Right renal pelvis (tissue), 4 donors: ENCODE data around the gene LAIR2. TPM values are rescaled to one million over a fixed set of nuclear protein-coding genes. Genes with fewer than 3 reads are reported as not detected.
A peak's percentile ranks its signal among the peaks of the same experiment; 100 is the strongest.
"Not testable (repeated sequence)": the region's sequence is repeated elsewhere in the genome, so short reads cannot be mapped to it uniquely, and the experiment has no call there.

Source experiments
- DNase-seq, 4 donors: peaks; one replicate each; pipeline ENCODE4 v3.0.0-alpha.2; 2013; ENCODE audit warnings: low read depth in 4 of 4, low spot score in 3 of 4, missing footprints in 1 of 4
- polyA plus RNA-seq, 4 donors: library from polyadenylated mRNA; unstranded; fragments of 120-200 nt; gene quantifications; one replicate each; pipeline ENCODE4 v1.2.1, GENCODE V29; 2013; ENCODE audit not compliant: insufficient read length in 4 of 4

LAIR2 gene
- polyA plus RNA-seq, 4 donors: 0.21 to 0.49 TPM; not detected in 2

DNA sequence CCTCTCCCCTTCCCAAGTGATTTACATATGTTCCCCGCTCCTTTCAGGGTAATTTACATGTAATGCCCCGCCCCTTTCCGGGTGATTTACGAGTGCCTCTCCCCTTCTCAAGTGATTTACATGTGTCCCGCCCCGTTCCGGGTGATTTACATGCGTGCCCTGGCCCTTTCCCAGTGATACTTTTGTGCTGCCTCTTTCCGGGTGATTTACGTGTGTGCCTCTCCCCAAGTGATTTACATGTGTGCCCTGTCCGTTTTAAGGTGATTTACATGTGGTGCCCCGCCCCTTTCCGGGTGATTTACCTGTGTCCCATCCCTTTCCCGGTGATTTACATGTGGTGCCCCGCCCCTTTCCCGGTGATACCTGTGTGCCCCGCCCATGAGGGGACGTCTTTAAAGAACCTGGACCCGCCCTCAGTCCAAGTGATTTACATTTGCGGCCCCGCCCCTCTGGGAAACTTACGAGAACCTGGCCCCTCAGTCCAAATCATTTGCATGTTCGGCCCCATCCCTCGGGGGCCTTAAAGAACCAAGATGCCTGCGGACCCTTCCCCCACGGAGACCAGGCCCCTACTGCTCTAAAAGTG is 38.5 kb upstream of the LAIR2 start:
- DNase-seq: peak in 2 of 4 donors; percentile 68 to 73

DNA sequence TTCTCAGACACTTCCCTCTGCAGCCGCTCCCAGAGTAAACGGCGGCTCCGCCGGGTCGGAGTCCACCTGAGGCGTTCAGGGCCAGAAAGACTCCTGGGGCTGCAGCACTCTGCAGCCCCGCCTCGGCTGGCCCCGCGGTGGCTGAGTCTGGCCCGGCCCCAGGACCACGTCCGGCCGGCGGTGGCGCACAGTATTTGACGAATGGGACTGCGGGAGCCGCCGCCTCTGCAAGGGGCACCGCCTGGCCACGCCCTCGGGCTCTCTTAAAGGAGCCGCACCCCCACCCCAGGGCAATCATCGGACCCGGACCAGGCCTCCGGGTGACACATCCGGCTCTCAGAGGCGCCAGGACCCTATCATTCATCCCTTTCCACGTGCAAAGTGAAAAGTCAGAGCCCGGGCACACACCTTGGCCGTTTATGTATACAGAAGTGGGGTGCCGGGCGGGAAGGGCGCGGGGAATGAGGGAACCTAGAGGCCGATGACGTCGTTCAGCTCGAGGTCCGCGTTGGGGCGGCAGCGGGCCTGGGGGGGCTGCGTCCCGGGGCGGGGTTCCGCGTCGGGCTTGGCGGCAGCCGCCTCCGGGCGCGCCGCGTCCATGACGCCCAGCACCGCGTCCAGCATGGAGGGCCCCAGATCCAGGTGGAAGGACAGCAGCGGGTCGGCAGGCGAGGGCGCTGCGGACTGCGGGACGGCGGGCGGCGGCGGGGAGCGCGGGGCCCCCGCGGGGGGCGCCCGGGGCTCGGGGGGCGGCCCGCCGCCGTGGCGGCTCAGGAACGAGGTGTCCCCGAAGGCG is 37.8 kb upstream of the LAIR2 start:
- peak in 1 of 4 donors; percentile 68 for DNase-seq

DNA sequence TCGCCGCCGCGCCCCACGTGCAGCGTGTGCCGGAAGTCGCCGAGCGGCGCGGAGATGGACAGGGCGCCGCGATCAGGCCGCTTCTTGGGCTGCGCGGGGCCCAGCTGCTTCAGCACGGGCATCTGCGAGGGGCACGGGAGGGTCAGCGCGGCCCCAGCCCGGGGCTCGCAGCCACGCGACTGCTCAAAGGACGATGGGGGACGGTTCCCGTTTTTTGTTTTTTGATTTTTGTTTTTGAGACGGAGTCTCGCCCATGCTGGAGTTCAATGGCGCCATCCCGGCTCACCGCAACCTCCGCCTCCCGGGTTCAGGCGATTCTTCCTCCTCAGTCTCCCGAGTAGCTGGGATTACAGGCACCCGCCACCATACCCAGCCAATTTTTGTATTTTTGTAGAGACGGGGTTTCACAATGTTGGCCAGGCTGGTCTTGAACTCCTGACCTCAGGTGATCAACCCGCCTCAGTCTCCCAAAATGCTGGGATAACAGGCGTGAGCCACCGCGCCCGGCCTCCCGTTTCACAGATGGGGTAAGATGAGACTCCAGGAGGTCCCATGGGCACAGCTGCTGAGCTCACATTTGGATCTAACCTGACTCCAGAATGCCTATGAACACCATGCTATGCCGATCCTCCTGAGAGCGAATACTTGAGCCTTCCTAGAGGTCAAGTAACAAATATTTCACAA is 37.1 kb upstream of the LAIR2 start:
- DNase-seq: no peak

DNA sequence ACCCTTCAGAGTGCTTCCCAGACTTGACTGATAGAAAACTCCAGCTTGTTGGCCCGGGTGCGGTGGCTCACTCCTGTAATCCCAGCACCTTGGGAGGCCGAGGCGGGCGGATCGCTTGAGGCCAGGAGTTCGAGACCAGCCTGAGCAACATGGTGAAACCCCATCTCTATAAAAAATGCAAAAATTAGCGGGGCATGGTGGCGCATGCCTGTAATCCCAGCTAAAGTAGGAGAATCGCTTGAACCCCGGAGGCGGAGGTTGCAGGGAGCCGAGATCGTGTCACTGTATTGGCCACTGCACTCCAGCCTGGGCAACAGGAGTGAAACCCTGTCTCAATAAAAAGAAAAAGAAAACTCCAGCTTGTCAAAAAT is 36.5 kb upstream of the LAIR2 start:
- not testable (repeated sequence) for DNase-seq

- DNase-seq: no peak
These were observed 33.1 kb upstream of the LAIR2 start for GRCh38 chr19:54469496-54469934.

DNA sequence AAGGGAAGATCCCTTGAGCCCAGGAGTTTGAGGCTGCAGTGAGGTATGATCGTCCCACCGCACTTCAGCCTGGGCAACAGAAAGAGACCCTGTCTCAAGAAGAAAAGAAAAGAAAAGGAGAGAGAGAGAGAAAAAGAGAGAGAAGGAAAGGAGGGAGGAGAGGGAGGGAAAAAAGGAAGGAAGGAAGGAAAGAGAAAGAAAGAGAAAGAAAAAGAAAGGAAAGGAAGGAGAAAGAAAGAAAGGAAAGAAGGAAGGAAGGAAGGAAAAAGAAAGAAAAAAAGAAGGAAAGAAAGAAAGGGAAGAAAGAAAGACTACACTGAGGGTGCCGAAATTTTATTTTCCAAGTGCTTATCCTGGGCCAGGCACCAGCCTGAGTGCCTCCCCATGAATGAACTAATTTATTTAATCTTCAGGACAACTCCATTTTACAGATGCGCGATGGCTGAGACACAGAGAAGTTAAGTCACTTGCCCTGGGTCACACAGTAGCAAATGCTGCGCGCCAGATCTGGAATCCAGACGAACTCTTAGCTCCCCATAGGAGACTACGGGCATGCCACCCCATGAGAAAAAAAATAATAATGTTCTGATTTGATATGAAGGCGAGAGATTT is 32.2 kb upstream of the LAIR2 start:
- DNase-seq: no peak

DNA sequence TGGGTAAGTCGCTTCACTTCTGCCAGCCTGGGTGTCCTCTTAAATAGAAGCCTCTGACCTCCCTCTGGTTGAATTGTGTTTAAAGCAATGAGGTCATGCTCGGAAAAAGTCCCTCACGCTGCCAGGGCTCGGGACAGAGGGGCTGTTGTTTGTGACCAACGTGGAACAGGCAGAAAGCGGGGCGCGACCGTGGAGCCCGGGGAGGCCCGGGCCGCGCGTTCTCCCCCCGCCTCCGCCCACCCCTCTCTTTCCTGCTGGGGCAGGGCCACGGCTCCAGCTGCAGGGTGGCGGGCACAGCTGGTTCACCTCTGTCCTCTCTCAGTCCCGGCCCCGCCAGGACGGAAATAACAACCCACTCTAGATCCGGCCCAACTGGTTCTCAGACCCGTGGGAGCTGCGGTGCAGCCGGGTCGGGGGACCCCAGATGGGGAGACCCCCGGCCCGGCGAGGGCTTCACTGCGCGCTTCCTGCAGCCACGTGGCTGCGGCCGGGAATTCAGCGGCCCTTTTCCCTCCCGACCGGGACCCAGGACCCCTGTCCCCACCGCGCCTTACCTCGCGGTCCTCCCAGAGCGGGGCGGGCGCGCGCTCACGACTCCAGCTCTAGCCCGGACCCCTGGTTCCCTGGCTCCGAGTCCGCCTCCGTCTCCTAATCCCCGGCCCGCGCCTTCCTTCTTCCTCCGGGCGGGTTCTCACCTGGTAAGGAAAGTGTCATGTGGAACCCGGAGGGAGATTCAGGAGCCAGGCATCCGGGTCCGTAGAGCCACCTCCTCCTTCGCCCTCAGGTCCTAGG is 31.4 kb upstream of the LAIR2 start:
- no peak for DNase-seq

DNA sequence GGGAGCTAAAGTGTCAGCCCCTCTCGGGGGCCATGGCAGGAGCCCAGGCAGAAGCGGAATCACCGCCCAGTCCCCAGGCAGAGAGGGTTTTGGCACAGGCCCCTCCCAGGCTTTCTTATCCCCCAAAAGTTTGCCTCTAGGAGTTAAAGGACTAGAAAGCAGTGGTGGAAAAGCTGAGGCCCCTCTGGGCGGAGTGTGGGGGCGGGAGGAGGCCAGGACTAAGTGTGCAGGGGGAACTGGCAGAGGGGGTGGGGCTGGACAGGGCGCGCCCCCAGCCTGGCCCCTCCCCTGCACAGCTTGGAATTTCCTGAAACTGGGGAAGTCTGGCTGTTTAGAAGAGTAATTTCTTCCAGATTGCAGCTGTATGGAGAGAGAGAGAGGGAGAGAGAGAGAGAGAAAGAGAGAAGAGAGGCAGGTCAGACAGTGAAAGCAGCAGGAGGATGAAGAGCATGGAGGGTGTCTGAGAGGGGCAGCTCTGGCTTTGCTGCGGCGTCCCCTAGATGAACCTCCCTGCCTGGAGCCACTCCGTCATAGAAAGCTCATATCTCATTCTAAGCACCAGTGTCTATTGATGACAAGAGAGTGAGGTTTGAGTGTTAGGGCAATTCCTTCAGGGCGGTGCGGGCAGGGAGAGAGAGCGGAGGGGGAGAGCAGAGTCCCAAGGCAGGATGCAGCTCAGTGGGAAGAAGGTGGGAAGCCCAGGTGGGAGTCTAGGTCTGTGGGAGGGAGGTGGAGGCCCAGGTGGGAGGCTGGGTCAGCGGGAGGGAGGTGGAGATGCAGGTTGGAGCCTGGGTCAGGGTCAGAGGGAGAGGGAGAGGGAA is 29.4 kb upstream of the LAIR2 start, which contains the start of gene CDC42EP5:
TSS of gene CDC42EP5 (minus strand) at position 226 of the 821 bp plus-strand sequence. CDS start 7,749 bp downstream, outside the sequence.
- DNase-seq: peak in 2 of 4 donors; percentile 74 to 82

GRCh38 chr19:54473892-54474372 is 28.7 kb upstream of the LAIR2 start:
- DNase-seq: no peak

DNA sequence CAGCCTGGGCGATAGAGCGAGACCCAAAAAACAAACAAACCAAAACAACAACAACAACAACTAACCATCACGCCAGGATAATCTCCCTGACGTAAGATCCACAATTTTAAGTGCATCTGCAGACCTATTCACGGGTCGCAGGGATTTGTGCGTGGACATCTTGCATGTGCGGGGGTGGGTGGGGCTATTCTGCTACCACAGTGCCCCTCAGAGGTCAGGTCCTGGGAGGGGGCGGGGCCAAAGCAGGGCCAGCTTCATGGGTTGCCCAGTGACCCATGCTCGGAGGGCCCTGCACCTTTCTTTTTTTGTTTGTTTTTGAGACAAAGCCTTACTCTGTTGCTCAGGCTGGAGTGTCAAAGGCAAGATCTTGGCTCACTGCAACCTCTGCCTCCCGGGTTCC is 26.9 kb upstream of the LAIR2 start:
- DNase-seq: no peak

GRCh38 chr19:54477650-54478049 is 25.0 kb upstream of the LAIR2 start:
- no peak for DNase-seq

- no peak for DNase-seq
These were observed 23.9 kb upstream of the LAIR2 start for GRCh38 chr19:54478677-54479266.

DNA sequence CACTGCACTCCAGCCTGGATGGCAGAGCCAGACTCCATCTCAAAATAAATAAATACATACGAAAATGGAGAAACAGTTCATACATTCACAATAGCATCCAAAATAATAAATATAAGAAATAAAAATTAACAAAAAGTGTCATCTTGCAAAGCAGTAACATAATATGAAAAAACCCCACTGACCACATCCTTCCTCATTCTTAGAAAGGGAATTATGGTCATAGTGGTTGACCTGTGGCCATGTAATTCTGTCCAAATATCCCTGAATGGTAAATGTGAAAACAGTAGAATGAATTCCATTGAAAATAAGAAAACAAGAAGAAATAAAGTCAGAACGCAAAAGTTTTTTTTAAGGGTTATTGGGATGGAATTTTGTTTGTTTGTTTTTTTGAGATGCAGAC is 22.6 kb upstream of the LAIR2 start:
- DNase-seq: no peak

DNA sequence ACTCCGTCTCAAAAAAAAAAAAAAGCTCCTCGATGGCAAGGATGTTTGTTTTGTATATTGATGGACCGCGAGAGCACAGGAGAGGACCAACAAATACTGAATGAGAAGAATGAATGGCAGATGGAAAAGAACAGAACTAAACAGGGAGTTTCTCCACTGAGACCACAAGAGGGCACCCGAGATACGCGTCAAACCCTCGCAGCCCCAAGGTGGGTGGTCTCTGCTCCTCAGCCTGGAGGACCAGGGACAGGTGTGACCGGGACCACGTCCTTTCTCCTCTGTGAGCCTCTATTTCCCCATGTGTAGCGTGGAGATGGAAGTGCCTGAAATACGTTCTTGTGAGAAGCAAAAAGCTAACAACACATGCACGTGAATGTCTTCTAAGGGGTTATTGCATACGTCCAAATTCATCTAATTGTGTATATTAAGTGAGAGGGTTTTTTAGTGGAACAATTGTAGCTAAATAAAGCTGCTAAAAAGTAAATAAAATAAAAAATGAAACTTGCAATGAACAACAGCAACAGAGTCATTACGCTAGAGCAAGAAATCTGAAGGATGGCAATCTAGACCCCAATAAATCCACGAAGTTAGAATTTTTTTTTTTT is 21.2 kb upstream of the LAIR2 start:
- DNase-seq: no peak

GRCh38 chr19:54482889-54483288 is 19.7 kb upstream of the LAIR2 start:
- DNase-seq: no peak

- DNase-seq: no peak
These were observed 18.2 kb upstream of the LAIR2 start for GRCh38 chr19:54484451-54484850.

DNA sequence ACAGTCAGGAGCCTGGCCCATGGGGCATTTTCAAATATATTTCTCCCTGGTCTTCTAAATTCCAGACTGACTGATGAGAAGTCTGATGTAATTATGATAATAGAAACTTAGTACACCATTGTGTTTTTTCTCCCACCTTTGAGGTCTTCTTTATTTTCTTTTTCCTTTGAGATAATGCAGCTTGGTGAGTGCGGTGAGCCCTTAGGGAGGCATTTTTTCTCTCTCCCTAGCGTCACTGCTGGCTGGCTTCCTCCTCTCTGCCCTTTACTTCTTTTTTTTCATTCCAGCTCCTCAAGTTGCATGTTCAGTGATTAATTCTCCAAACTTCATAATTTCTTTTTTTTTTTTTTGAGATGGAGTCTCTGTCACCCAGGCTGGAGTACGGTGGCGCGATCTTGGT is 16.8 kb upstream of the LAIR2 start:
- DNase-seq: no peak

- no peak for DNase-seq
These were observed 13.3 kb upstream of the LAIR2 start for GRCh38 chr19:54489341-54489740.

GRCh38 chr19:54489766-54490165 is 12.9 kb upstream of the LAIR2 start:
- no peak for DNase-seq
